Gastroesophageal sphincter (tissue), 3 donors: ENCODE data around the gene RAPGEF2.

Experiments
- CTCF ChIP-seq, 4 experiments: fragments of 200-600 bp in 2 of 4; fragments of 450-650 bp in 2 of 4; sonication (generic) in 1 of 4; IDR thresholded peaks; one replicate each; pipeline ENCODE4 v1.5.1; 2017 to 2019; ENCODE audit warnings: antibody characterized with exemption in 4 of 4, mild to moderate bottlenecking in 2 of 4, moderate library complexity in 2 of 4
- POLR2A ChIP-seq, 2 donors: fragments of 450-650 bp; IDR thresholded peaks; one replicate each; pipeline ENCODE4 v1.6.1; 2017; ENCODE audit warnings: antibody characterized with exemption in 2 of 2, mild to moderate bottlenecking in 2 of 2, moderate library complexity in 1 of 2
- POLR2AphosphoS5 ChIP-seq: sonication (generic); formaldehyde crosslinking; IDR thresholded peaks from one replicate; pipeline ENCODE4 v1.6.1; 2017; ENCODE audit warnings: antibody characterized with exemption

- TF ChIP-seq CTCF (IDR thresholded peaks at IDR 0.05) (no peak), POLR2A (IDR thresholded peaks at IDR 0.05) (no peak), POLR2AphosphoS5 (no peak)
Measured at GRCh38 chr4:159303435-159303834, 200.6 kb downstream of the RAPGEF2 start.
